KMS-11 (cell line): ENCODE results near the gene CENPV.

Experiments used
- H2AFZ ChIP-seq: fragments of 200-600 bp; sonication (generic); 2 replicates; pipeline ENCODE4 v1.6.1; 2016; ENCODE audit warnings: antibody characterized with exemption, mixed run types, low read depth
- H3K27ac ChIP-seq: fragments of 200-600 bp; sonication (generic); 2 replicates; pipeline ENCODE4 v1.6.1; 2016; ENCODE audit warnings: mild to moderate bottlenecking, mixed run types
- H3K27me3 ChIP-seq: fragments of 200-600 bp; sonication (generic); 2 replicates; pipeline ENCODE4 v1.6.1; 2017; ENCODE audit warnings: mild to moderate bottlenecking, low read depth, mixed run types, moderate library complexity; ENCODE audit not compliant: insufficient read depth
- H3K36me3 ChIP-seq: fragments of 200-600 bp; sonication (generic); 2 replicates; pipeline ENCODE4 v1.6.1; 2017; ENCODE audit warnings: mild to moderate bottlenecking, mixed run types; ENCODE audit not compliant: insufficient read depth
- H3K4me1 ChIP-seq: fragments of 200-600 bp; sonication (generic); 2 replicates; pipeline ENCODE4 v1.6.1; 2016; ENCODE audit warnings: mild to moderate bottlenecking, low read depth, mixed run types; ENCODE audit not compliant: poor library complexity, severe bottlenecking
- H3K4me2 ChIP-seq: fragments of 200-600 bp; sonication (generic); 2 replicates; pipeline ENCODE4 v1.7.0; 2016; ENCODE audit warnings: mild to moderate bottlenecking, mixed run types
- H3K4me3 ChIP-seq: fragments of 200-600 bp; sonication (generic); IDR thresholded peaks from 2 replicates; pipeline ENCODE4 v1.6.1; 2017; ENCODE audit warnings: low read depth, low read length, mixed read lengths; ENCODE audit not compliant: insufficient read depth
- H3K79me2 ChIP-seq: fragments of 200-600 bp; sonication (generic); 2 replicates; pipeline ENCODE4 v1.6.1; 2016; ENCODE audit warnings: low read depth, mixed run types; ENCODE audit not compliant: insufficient read depth
- H3K9ac ChIP-seq: fragments of 200-600 bp; sonication (generic); 2 replicates; pipeline ENCODE4 v1.6.1; 2016; ENCODE audit warnings: mild to moderate bottlenecking, mixed run types
- H4K20me1 ChIP-seq: fragments of 200-600 bp; sonication (generic); 2 replicates; pipeline ENCODE4 v1.6.1; 2016; ENCODE audit warnings: mild to moderate bottlenecking, mixed run types; ENCODE audit not compliant: insufficient read depth
- TF ChIP-seq, protein P1 (sequence below): fragments of 200-600 bp; sonication (generic); conservative IDR thresholded peaks from 2 replicates; pipeline ENCODE4 v1.6.1; 2017; ENCODE audit warnings: low read depth, mild to moderate bottlenecking, antibody characterized with exemption, low read length, moderate library complexity, mixed read lengths

Gene CENPV

DNA sequence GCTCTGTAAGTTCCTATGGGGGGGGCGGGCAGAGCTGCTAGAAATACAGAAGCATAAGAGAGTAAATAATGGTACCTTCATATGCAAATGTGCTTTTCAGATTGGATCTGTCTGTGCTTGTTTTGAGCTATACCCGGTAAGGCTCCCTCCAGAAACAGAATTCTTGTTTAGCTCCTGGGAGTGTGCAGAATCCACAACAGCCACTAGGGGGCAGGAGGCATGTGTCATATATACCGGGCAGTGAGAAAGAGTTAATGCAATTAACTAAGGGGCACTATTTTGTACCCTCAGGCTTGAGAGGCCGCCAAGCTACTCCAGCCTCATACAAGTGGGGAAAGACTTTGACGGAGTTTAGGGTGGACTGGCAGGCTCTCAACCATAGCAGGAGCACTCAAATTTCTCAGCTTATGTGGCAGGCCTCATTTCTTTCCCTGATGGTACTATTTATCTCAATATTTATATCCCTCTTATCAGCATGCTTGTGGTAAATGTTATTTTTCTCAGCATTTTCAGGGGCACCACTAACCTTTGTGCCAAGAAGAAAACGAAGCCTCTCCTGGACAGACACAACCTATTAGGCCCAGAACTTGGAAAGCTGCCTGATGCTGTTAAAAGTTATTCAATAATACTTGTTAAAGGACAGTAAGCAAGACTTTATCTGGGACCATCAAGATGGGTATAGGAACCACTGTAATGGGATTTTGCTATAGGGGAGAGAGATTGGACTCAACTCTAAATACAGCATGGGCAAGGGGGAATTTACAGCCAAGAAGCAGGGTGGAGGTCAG is 10.7 kb upstream of the CENPV start:
- H3K4me3 ChIP-seq: no peak overlapping the region
- no peak overlapping the region for H3K9ac ChIP-seq
- no peaks in the 10 kb centered on the region for H4K20me1 ChIP-seq
- H2AFZ ChIP-seq: no peak overlapping the region
- no peaks in the 10 kb centered on the region for H3K36me3 ChIP-seq
- no peak overlapping the region for H3K27ac ChIP-seq
- TF ChIP-seq, protein P1, sequence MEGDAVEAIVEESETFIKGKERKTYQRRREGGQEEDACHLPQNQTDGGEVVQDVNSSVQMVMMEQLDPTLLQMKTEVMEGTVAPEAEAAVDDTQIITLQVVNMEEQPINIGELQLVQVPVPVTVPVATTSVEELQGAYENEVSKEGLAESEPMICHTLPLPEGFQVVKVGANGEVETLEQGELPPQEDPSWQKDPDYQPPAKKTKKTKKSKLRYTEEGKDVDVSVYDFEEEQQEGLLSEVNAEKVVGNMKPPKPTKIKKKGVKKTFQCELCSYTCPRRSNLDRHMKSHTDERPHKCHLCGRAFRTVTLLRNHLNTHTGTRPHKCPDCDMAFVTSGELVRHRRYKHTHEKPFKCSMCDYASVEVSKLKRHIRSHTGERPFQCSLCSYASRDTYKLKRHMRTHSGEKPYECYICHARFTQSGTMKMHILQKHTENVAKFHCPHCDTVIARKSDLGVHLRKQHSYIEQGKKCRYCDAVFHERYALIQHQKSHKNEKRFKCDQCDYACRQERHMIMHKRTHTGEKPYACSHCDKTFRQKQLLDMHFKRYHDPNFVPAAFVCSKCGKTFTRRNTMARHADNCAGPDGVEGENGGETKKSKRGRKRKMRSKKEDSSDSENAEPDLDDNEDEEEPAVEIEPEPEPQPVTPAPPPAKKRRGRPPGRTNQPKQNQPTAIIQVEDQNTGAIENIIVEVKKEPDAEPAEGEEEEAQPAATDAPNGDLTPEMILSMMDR: peak; percentile 85
- no peak overlapping the region for H3K4me2 ChIP-seq
- no peaks in the 10 kb centered on the region for H3K79me2 ChIP-seq
- no peaks in the 10 kb centered on the region for H3K27me3 ChIP-seq
- H3K4me1 ChIP-seq: no peaks in the 10 kb centered on the region

DNA sequence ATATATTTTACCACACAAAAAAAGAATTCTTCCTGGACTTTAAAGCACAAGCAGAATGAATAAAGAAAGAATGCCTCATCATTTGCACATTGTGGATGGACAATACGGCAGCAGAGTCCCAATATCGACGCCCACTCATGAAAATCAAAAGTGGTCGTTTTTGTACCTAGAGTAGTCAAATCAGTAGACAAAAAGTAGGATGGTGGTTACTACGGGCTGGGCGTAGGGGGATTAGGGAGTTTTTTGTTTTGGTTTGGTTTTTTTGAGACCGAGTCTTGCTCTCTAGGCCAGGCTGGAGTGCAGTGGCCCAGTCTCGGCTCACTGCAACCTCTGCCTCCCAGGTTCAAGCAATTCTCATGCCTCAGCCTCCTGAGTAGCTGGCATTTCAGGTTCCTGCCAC is 8.6 kb upstream of the CENPV start:
- no peaks in the 10 kb centered on the region for H3K36me3 ChIP-seq
- TF ChIP-seq, protein P1: no peak
- H3K27ac ChIP-seq: no peak overlapping the region
- H4K20me1 ChIP-seq: no peaks in the 10 kb centered on the region
- no peaks in the 10 kb centered on the region for H3K4me1 ChIP-seq
- no peak overlapping the region for H3K9ac ChIP-seq
- H3K4me3 ChIP-seq: no peak overlapping the region
- H2AFZ ChIP-seq: no peak overlapping the region
- H3K79me2 ChIP-seq: no peaks in the 10 kb centered on the region
- H3K27me3 ChIP-seq: no peaks in the 10 kb centered on the region
- no peak overlapping the region for H3K4me2 ChIP-seq

DNA sequence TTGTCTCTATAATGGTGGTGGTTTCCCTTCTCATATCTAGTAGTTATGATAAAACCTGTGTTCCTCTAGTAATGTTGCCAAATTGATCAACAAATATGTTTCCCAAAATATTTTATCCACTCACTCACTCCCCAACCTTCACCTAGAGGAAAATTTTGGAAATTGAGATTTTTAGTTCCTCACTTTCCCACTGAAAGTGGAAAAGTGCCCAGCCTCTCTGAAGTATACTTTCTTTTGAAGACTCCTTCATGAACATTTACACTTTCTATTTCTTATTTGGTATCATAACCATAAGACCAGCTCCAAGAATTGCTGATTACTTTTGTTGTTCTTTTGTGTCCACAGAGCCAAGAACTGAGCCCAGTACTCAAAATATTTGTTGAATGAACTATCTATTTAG is 5.1 kb upstream of the CENPV start:
- TF ChIP-seq, protein P1: no peak
- no peak overlapping the region for H3K9ac ChIP-seq
- H3K4me2 ChIP-seq: no peak overlapping the region

DNA sequence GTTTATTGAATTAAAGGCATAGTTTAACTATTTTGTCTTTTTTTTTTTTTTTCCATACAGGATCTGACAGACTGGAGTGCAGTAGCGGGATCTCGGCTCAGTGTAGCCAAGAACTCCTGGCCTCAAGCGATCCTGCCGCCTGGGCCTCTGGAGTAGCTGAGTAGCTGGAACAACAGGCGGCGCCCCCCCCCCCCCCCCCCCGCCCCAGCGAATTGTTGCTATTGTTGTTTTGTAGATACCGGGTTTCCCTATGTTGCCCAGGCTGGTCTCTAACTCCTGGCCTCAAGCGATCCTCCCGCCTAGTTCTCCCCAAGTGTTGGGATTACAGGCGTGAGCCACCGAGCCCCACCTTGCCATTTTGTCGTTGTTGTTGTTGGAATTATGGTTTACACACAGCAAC is 1.3 kb upstream of the CENPV start:
- H3K4me1 ChIP-seq: no peaks in the 10 kb centered on the region
- no peaks in the 10 kb centered on the region for H4K20me1 ChIP-seq
- no peak overlapping the region for H3K4me3 ChIP-seq
- H2AFZ ChIP-seq: no peak overlapping the region
- no peak overlapping the region for H3K4me2 ChIP-seq
- no peaks in the 10 kb centered on the region for H3K79me2 ChIP-seq
- H3K36me3 ChIP-seq: no peaks in the 10 kb centered on the region
- no peak overlapping the region for H3K27ac ChIP-seq
- TF ChIP-seq, protein P1: no peak
- H3K27me3 ChIP-seq: no peaks in the 10 kb centered on the region
- H3K9ac ChIP-seq: no peak overlapping the region

More for the DNA sequence above, 5.1 kb upstream of the CENPV start:
- Histone ChIP-seq H3K4me1 (no peaks in the 10 kb centered on the region), H3K27me3 (no peaks in the 10 kb centered on the region), H3K4me3 (no peak overlapping the region), H2AFZ (no peak overlapping the region), H4K20me1 (no peaks in the 10 kb centered on the region), H3K79me2 (no peaks in the 10 kb centered on the region), H3K27ac (no peak overlapping the region), H3K36me3 (no peaks in the 10 kb centered on the region)
